Ramos (cell line): ENCODE data around the gene SLC25A2.
"Not testable (repeated sequence)": the region's sequence is repeated elsewhere in the genome, so short reads cannot be mapped to it uniquely, and the experiment has no call there.

Source experiments
- in situ Hi-C: fragments of 300-500 bp; cut with MboI; formaldehyde crosslinking; loops from one replicate; pipeline ENCODE4 v1.14.3; 2022; ENCODE audit warnings: low sequenced_read_pairs; ENCODE audit not compliant: unreplicated experiment

SLC25A2 gene

GRCh38 chr5:141303756-141304155 is at the start of gene SLC25A2:
Gene SLC25A2, minus strand, starts transcription at chr5:141304049. Its CDS starts 184 bp downstream, at chr5:141303865.
- in situ Hi-C loops: no loop called here

DNA sequence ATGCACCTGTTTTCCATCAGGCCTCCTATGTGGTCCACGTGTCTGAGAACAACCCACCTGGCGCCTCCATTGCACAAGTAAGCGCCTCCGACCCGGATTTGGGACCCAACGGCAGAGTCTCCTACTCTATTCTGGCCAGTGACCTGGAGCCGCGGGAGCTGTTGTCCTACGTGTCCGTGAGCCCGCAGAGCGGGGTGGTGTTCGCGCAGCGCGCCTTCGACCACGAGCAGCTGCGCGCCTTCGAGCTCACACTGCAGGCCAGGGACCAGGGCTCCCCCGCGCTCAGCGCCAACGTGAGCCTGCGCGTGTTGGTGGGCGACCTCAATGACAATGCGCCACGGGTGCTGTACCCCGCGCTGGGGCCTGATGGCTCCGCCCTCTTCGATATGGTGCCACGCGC is 47.7 kb upstream of the SLC25A2 start:
- in situ Hi-C loops: no loop called here

GRCh38 chr5:141349917-141350619 is 46.2 kb upstream of the SLC25A2 start, which contains the start of gene PCDHGB1:
Gene PCDHGB1, plus strand, starts transcription at chr5:141350099. Its CDS starts 162 bp downstream, at chr5:141350261.
- in situ Hi-C loops: no loop called here

DNA sequence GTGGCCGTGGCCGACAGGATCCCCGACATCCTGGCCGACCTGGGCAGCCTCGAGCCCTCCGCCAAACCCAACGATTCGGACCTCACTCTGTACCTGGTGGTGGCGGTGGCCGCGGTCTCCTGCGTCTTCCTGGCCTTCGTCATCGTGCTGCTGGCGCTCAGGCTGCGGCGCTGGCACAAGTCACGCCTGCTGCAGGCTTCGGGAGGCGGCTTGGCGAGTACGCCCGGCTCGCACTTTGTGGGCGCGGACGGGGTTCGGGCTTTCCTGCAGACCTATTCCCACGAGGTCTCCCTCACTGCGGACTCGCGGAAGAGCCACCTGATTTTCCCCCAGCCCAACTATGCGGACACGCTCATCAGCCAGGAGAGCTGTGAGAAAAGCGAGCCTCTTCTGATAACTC is 42.2 kb upstream of the SLC25A2 start:
- in situ Hi-C loops: not testable (repeated sequence)

DNA sequence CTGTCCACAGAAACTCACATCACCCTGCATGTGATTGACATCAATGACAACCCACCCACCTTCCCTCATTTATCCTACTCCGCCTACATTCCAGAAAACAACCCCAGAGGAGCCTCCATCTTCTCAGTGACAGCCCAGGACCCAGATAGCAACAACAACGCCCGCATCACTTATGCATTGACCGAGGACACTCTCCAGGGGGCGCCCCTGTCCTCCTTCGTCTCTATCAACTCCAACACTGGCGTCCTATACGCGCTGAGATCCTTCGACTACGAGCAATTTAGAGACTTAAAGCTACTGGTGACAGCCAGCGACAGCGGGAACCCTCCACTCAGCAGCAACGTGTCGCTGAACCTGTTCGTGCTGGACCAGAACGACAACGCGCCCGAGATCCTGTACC is 41.5 kb upstream of the SLC25A2 start:
- in situ Hi-C loops: no loop called here

DNA sequence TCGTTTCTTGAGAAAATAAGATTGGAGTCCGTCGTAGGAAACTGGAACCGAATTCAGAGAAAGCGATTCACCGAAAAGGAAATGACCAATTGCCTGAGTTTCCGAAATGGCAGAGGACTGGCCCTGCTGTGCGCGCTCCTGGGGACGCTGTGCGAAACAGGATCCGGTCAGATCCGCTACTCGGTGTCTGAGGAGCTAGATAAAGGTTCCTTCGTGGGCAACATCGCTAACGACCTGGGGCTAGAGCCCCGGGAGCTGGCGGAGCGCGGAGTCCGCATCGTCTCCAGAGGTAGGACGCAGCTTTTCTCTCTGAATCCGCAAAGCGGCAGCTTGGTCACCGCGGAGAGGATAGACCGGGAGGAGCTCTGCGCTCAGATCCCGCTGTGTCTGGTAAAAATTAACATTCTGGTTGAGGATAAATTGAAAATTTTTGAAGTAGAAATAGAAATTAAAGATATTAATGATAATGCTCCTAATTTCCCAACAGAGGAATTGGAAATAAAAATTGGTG is 40.2 kb upstream of the SLC25A2 start:
- in situ Hi-C loops: no loop called here

- in situ Hi-C loops: no loop called here
Observed at GRCh38 chr5:141343242-141343952, 39.5 kb upstream of the SLC25A2 start, which contains the start of gene PCDHGA3. Gene PCDHGA3, plus strand, starts transcription at chr5:141343829. Its CDS starts 205 bp downstream, at chr5:141344034.

DNA sequence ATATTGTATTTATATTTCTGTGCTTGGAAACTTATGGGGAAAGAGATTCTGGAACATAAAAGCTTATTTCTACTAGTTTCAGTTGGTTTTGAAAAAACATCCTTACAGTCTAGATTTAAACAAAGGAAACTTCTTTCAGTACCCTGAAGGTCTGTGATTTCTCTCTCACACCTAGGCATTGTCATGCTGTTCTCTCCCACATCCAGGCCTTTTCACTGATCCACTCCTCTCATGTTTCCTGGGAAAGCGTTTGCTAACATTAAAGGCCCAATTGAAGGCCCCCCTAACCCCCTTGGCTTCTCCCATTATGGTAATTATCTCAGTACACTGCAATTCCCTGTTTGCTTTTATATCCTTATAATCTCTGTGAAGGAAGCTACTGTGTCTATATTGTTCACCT is 38.9 kb upstream of the SLC25A2 start:
- in situ Hi-C loops: no loop called here

GRCh38 chr5:141340781-141341354 is 37.0 kb upstream of the SLC25A2 start:
- in situ Hi-C loops: not testable (repeated sequence)

GRCh38 chr5:141338538-141339306 is 34.9 kb upstream of the SLC25A2 start, which contains the start of gene PCDHGA2:
Gene PCDHGA2, plus strand, starts transcription at chr5:141338760.
- in situ Hi-C loops: no loop called here

- in situ Hi-C loops: not testable (repeated sequence)
Observed at GRCh38 chr5:141332571-141332970, 28.7 kb upstream of the SLC25A2 start.

DNA sequence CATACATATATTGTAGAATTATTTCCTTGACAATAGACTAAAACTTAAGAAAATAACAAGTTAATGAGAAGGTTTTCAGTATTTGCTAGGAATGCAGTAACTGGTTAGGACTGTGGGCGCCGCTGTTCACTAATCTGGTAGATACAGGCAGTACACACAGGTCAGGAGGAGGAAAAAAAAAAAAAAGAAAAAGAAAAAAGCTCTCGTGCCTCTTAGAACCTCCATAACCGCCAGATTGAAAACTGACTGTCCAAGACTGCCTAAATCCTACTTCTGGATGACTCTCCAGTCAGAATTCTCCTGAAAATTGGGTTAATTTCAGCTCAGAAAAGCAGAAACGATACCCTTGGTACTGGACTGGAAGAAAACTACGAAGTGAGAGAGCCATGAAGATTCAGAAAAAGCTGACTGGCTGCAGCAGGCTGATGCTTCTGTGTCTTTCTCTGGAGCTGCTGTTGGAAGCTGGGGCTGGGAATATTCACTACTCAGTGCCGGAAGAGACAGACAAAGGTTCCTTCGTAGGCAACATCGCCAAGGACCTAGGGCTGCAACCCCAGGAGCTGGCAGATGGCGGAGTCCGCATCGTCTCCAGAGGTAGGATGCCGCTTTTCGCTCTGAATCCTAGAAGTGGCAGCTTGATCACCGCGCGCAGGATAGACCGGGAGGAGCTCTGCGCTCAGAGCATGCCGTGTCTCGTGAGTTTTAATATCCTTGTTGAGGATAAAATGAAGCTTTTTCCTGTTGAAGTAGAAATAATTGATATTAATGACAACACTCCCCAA is 26.6 kb upstream of the SLC25A2 start, which contains the start of gene PCDHGA1:
PCDHGA1 (plus strand) TSS at position 216 of the 782 bp plus-strand sequence.
- in situ Hi-C loops: no loop called here

DNA sequence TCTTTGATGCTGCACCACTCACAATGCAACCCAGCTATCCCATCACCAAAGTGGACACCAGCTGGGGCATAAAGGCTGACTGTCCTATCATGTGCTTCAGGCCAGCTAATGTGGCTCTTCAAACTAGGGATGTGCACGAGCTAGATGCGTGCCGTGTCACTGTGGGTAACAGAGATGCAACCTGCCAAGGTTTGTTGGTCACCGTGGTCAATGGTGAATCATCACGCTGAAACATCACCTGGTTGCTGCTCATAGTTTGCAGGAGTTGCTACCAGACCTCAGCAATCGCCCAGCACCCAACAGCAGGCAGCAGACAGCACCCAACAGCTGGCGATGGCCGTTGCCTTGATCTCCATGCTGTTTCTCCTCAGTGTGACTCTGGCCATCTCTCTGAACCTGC is 24.4 kb upstream of the SLC25A2 start:
- in situ Hi-C loops: no loop called here

DNA sequence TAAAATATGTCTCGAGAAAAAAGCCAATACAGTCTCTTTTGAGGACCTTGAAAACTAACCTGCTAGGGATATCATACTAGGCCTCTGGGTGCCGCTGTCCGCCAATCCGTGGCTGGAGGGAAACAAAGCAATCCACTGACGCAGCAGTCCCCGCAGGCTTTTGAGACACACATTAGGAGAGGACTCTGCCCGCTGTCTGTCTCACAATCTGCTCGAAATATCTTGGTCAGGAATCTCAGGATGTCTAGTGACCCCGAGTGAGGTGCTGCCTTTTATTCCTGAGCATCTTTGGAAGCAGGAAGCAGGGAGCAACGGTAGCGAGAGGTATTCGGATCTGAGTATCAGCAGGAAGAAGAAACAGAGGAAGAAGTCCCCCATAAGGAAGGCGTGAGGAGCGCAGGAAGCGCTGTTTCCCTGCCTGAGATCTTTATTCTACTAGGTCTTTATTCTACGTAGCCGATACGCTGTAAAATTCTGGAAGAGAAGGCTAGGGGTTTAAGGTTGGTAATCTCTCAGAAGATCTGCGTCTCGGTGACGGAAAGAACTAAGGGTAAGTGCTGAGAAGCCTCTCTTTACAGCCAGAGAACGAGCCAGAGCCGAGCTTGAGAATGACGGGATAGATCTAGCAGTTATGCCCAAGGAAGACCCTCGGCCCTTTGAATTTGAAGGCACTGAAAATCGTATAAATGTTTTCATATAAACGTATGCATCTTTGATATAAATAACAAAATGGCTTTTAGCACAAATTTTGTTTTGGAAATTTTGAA is 22.4 kb upstream of the SLC25A2 start:
- in situ Hi-C loops: no loop called here

GRCh38 chr5:141322261-141322660 is 18.4 kb upstream of the SLC25A2 start:
- in situ Hi-C loops: no loop called here

DNA sequence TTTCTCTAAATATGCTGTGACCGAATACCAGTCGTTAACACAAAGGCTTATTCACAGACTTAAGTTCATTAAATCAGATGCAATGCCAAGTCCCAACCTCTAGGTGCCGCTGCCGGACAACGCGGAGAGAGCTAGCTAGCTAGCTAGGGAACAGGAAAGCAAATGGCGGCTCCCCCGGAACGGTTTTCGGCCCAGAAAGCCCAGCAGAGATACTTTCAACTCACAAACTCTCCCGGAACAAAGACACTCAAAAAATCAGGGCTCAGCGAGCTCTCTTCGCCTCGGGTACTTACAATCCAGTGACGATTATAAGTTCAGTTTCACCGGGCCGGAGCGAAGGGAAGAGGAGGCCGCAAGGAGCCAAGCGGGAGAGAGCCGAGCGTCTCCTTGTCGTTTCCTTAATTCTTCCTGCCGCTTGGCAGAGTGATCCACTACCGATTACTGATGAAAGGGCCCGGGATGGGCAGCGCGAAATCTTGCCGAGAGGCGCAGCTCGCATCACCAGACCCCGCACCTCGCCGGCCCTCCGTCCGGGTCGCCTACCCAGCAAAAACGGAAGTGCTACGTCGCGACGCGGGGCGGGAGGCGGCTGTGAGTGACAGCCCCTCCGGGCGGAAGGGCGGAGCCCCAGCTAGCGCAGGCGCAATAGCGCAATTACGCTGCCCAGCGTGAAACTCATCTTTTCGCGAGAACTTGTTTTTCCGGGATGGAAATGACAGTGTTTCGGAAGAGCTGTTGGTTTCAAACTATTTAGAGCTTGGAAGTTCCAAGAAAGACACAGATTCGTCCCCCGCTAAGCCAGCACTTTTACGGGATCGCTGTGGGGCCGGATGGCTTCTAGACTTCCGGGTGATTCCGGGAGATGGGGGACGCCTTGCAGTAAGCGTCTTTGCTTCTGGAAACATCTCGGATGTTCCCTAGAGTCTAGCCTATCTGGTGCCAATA is 16.6 kb upstream of the SLC25A2 start, which contains the start of gene TAF7:
TAF7 (minus strand) TSS at position 560 of the 945 bp plus-strand sequence. CDS start 740 bp downstream, outside the sequence.
- in situ Hi-C loops: no loop called here

- in situ Hi-C loops: no loop called here
Observed at GRCh38 chr5:141319699-141320098, 15.8 kb upstream of the SLC25A2 start.
